T-cell (primary cell): Measurements from ENCODE around the gene VAV2. TPM values are rescaled to one million over a fixed set of nuclear protein-coding genes. Genes with fewer than 3 reads are reported as not detected.
A peak's percentile ranks its signal among the peaks of the same experiment; 100 is the strongest.

Source experiments
- ATAC-seq, 4 experiments: fragments of 200-7000 bp in 3 of 4; fragments of 150-1000 bp in 1 of 4; cut with Tn5 transposase; replicated peaks in 1 of 4; 1 replicate in 3 of 4; 2 replicates in 1 of 4; pipeline ENCODE4 v1.10.0; 2021; ENCODE audit warnings: moderate library complexity in 3 of 4, mild to moderate bottlenecking in 2 of 4, moderate number of reproducible peaks in 1 of 4
- CTCF ChIA-PET, 2 donors: fragments of 300-600 bp; sonication (Branson Sonifier 250); formaldehyde crosslinking; loops; one replicate each; lab custom pipeline; 2022; ENCODE audit warnings: antibody characterized with exemption in 2 of 2; lab: Charles Lee
- POLR2A ChIA-PET, 2 donors: fragments of 300-600 bp; sonication (Branson Sonifier 250); formaldehyde crosslinking; loops; one replicate each; lab custom pipeline; 2022; ENCODE audit warnings: antibody characterized with exemption in 2 of 2; lab: Charles Lee
- DNase-seq, 35 experiments: peaks; one replicate each; pipeline versions ENCODE4 v3.0.0 to v3.0.0-alpha.2; 2013 to 2023
- H3K27ac ChIP-seq: one replicate; pipeline ENCODE4 v1.5.1; 2013; ENCODE audit warnings: low read length
- H3K27me3 ChIP-seq, 2 experiments: replicated peaks in 1 of 2; 1 replicate in 1 of 2; 2 replicates in 1 of 2; pipeline versions ENCODE4 v1.6.1 to v1.7.0; 2013; ENCODE audit warnings: low read length in 1 of 2, mixed read lengths in 1 of 2; ENCODE audit not compliant: control insufficient read depth in 2 of 2, insufficient read depth in 2 of 2; ENCODE audit errors: extremely low read depth in 1 of 2
- H3K36me3 ChIP-seq, 2 donors: 1 replicate in 1 of 2; 2 replicates in 1 of 2; pipeline versions ENCODE4 v1.6.1 to v1.7.0; 2013; ENCODE audit warnings: low read length in 1 of 2; ENCODE audit not compliant: control insufficient read depth in 2 of 2, insufficient read depth in 1 of 2; ENCODE audit errors: extremely low read depth in 1 of 2
- H3K4me1 ChIP-seq, 2 experiments: 1 replicate in 1 of 2; 2 replicates in 1 of 2; pipeline versions ENCODE4 v1.6.1 to v1.7.0; 2013; ENCODE audit warnings: low read length in 2 of 2, mixed read lengths in 1 of 2; ENCODE audit not compliant: insufficient read depth in 2 of 2, control insufficient read depth in 1 of 2; ENCODE audit errors: extremely low read depth in 1 of 2
- H3K4me3 ChIP-seq, 2 donors: 1 replicate in 1 of 2; 2 replicates in 1 of 2; pipeline versions ENCODE4 v1.5.1 to v1.7.0; 2013; ENCODE audit warnings: mild to moderate bottlenecking in 2 of 2, low read length in 1 of 2, moderate library complexity in 1 of 2; ENCODE audit not compliant: control insufficient read depth in 1 of 2; ENCODE audit errors: extremely low read depth in 1 of 2
- H3K9me3 ChIP-seq: 2 replicates; pipeline ENCODE4 v1.7.0; 2013
- H3K27ac Mint-ChIP-seq, 2 donors: one replicate each; pipeline ENCODE4 v1.8.0; 2020 to 2021; ENCODE audit warnings: mild to moderate bottlenecking in 2 of 2, mixed read lengths in 2 of 2
- H3K27me3 Mint-ChIP-seq, 2 donors: one replicate each; pipeline ENCODE4 v1.8.0; 2021 to 2022; ENCODE audit warnings: mixed read lengths in 2 of 2
- H3K36me3 Mint-ChIP-seq: one replicate; pipeline ENCODE4 v1.8.0; 2021; ENCODE audit warnings: mixed read lengths
- H3K4me1 Mint-ChIP-seq, 3 donors: one replicate each; pipeline ENCODE4 v1.8.0; 2020 to 2022; ENCODE audit warnings: mixed read lengths in 3 of 3, mild to moderate bottlenecking in 1 of 3
- H3K4me3 Mint-ChIP-seq, 3 donors: one replicate each; pipeline ENCODE4 v1.8.0; 2020 to 2022; ENCODE audit warnings: mild to moderate bottlenecking in 3 of 3, mixed read lengths in 3 of 3, moderate library complexity in 3 of 3
- H3K9me3 Mint-ChIP-seq, 3 donors: one replicate each; pipeline ENCODE4 v1.8.0; 2020 to 2022; ENCODE audit warnings: mixed read lengths in 3 of 3
- WGBS: methylation state at CpG from one replicate; pipeline ENCODE4 v1.1.5; 2013; ENCODE audit warnings: missing lambda C conversion rate; ENCODE audit not compliant: insufficient coverage; 5-methylcytosine and 5-hydroxymethylcytosine counted together
- total RNA-seq, 35 experiments: library from RNA in 6 of 35; stranded (reverse) in 6 of 35; fragments of 120-200 nt in 1 of 35; gene quantifications; one replicate each; pipeline versions ENCODE4 v1.2.1 to v1.2.4 and lab custom pipeline; 2013 to 2026

The VAV2 gene
- total RNA-seq, 5 donors from 2014 or later (not counting 1 experiment from before 2014, with no cell fraction given): 1.2 to 7.5 (median 4.9) TPM

GRCh38 chr9:133735415-133735775, 256.7 kb downstream of the VAV2 start:
- no peak overlapping the region for H3K27ac Mint-ChIP-seq
- no peaks in the 10 kb centered on the region for H3K27me3 Mint-ChIP-seq
- Histone ChIP-seq H3K4me1 (peaks cover 0 to 20% of the 10 kb centered on the region in 2 experiments), H3K36me3 (no peaks in the 10 kb centered on the region), H3K27me3 (peaks cover 0 to 4% of the 10 kb centered on the region in 2 experiments), H3K27ac (no peak overlapping the region), H3K4me3 (no peak overlapping the region), H3K9me3 (no peaks in the 10 kb centered on the region)
- H3K36me3 Mint-ChIP-seq: no peaks in the 10 kb centered on the region
- 72% methylated on average over 8 of the region's 10 CpGs for WGBS
- peaks cover 0 to 11% (median 9%) of the 10 kb centered on the region in 3 donors for H3K4me1 Mint-ChIP-seq
- ATAC-seq (no peak), DNase-seq (no peak)
- no peak overlapping the region for H3K4me3 Mint-ChIP-seq
- ChIA-PET CTCF (no interaction called here), POLR2A (interaction anchor here in 1 of 2 donors (0.6 kb wide), 1 partner anchor 1403 kb away, joined by 4 read pairs; no protein-coding TSS in a partner anchor)
- H3K9me3 Mint-ChIP-seq: no peaks in the 10 kb centered on the region

GRCh38 chr9:133734590-133735414, 257.3 kb downstream of the VAV2 start:
- H3K4me3 Mint-ChIP-seq: no peak overlapping the region
- POLR2A ChIA-PET: no interaction called here
- Histone ChIP-seq H3K27ac (no peak overlapping the region), H3K9me3 (no peaks in the 10 kb centered on the region), H3K27me3 (peaks cover 0 to 4% of the 10 kb centered on the region in 2 experiments), H3K4me3 (no peak overlapping the region), H3K4me1 (peaks cover 0 to 20% of the 10 kb centered on the region in 2 experiments), H3K36me3 (no peaks in the 10 kb centered on the region)
- H3K9me3 Mint-ChIP-seq: no peaks in the 10 kb centered on the region
- ATAC-seq (no peak), DNase-seq (no peak)
- CTCF ChIA-PET: no interaction called here
- WGBS: 73% methylated on average over 5 of the region's 23 CpGs
- H3K27ac Mint-ChIP-seq: no peak overlapping the region
- no peaks in the 10 kb centered on the region for H3K36me3 Mint-ChIP-seq
- H3K27me3 Mint-ChIP-seq: no peaks in the 10 kb centered on the region
- peaks cover 0 to 11% (median 9%) of the 10 kb centered on the region in 3 donors for H3K4me1 Mint-ChIP-seq

- ChIA-PET POLR2A (no interaction called here), CTCF (no interaction called here)
- H3K27me3 ChIP-seq: peaks cover 0 to 3% of the 10 kb centered on the region in 2 experiments
- no peak for DNase-seq
- Mint-ChIP-seq H3K9me3 (no peaks in the 10 kb centered on the region), H3K27me3 (no peaks in the 10 kb centered on the region), H3K36me3 (no peaks in the 10 kb centered on the region), H3K27ac (no peak overlapping the region), H3K4me1 (peaks cover 0 to 8% (median 5%) of the 10 kb centered on the region in 3 donors), H3K4me3 (no peak overlapping the region)
- H3K27ac ChIP-seq: no peak overlapping the region
- no peak overlapping the region for H3K4me3 ChIP-seq
- H3K4me1 ChIP-seq: peaks cover 0 to 15% of the 10 kb centered on the region in 2 experiments
- no peaks in the 10 kb centered on the region for H3K9me3 ChIP-seq
- ATAC-seq: no peak
- no peaks in the 10 kb centered on the region for H3K36me3 ChIP-seq
- WGBS: 88% methylated on average over 20 of the region's 21 CpGs
Measured at GRCh38 chr9:133733796-133734533, 258.2 kb downstream of the VAV2 start.

GRCh38 chr9:133733421-133733795, 258.7 kb downstream of the VAV2 start:
- DNase-seq: no peak
- Histone ChIP-seq H3K9me3 (no peaks in the 10 kb centered on the region), H3K27ac (no peak overlapping the region), H3K36me3 (no peaks in the 10 kb centered on the region), H3K4me1 (peaks cover 0 to 10% of the 10 kb centered on the region in 2 experiments), H3K27me3 (no peaks in the 10 kb centered on the region), H3K4me3 (no peak overlapping the region)
- no peaks in the 10 kb centered on the region for H3K27me3 Mint-ChIP-seq
- no CpG with 5 or more reads among the region's 4 CpGs for WGBS
- ATAC-seq: no peak
- peaks cover 0 to 3% (median under 1%) of the 10 kb centered on the region in 3 donors for H3K4me1 Mint-ChIP-seq
- POLR2A ChIA-PET: no interaction called here
- H3K4me3 Mint-ChIP-seq: no peak overlapping the region
- no peak overlapping the region for H3K27ac Mint-ChIP-seq
- CTCF ChIA-PET: no interaction called here
- H3K36me3 Mint-ChIP-seq: no peaks in the 10 kb centered on the region
- H3K9me3 Mint-ChIP-seq: no peaks in the 10 kb centered on the region

GRCh38 chr9:133732639-133733408, 259.3 kb downstream of the VAV2 start:
- Histone ChIP-seq H3K9me3 (no peaks in the 10 kb centered on the region), H3K36me3 (no peaks in the 10 kb centered on the region), H3K27me3 (no peaks in the 10 kb centered on the region), H3K4me3 (no peak overlapping the region), H3K27ac (no peak overlapping the region), H3K4me1 (peaks cover 0 to 4% of the 10 kb centered on the region in 2 experiments)
- ATAC-seq (peak in 1 of 4 experiments; percentile 22), DNase-seq (no peak)
- ChIA-PET POLR2A (no interaction called here), CTCF (no interaction called here)
- Mint-ChIP-seq H3K4me3 (no peak overlapping the region), H3K36me3 (no peaks in the 10 kb centered on the region), H3K9me3 (no peaks in the 10 kb centered on the region), H3K4me1 (peaks cover 0 to 2% (median 0%) of the 10 kb centered on the region in 3 donors), H3K27ac (no peak overlapping the region), H3K27me3 (no peaks in the 10 kb centered on the region)
- 56% methylated on average over 1 of the region's 10 CpGs for WGBS
